Measurements from ENCODE around the gene FAM222B.
A peak's percentile ranks its signal among the peaks of the same experiment; 100 is the strongest.

DNA sequence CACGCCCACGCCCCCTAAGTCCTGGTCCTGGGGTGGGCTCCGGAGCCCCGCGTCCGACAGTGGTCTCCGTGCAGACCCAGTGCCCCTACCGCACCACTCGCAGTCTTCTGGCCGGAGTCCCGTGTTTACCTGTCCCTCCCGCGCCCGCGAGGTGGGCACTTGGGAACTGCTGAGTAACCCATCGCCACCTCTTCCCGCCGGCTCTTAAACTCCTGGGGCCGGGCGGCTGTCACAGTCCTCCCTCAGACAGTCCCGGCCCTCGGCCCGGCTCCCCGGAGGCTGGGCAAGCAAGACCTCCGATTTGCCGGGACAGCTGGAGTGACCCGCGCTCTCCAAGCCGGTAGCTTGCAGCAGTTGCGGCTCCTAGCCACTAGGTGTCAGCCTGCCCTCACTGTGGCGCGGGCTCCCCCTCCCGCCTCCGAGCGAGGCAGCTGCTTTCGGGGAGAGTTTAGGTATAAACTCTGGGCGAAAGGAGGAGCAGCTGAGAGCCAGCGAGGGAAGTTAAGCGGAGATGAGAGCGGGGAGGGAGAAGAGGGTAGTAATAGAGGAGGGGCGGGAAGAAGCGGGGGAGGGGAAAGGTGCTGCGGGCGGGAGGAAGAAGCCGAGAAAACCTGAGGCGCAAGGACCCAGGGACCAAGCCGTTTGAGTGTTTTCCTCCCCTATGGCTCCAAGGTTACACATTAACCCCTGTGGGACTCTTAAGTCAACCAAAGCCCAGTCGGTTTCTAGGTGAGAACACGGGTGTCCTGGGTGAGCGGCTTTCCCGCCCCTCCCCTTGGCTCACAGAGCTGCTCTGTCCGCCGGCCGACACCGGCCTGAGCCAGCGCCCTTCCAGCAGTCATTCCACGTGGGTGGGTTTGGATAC is 115.7 kb downstream of the FAM222B start:
- TF ChIP-seq, protein P1, sequence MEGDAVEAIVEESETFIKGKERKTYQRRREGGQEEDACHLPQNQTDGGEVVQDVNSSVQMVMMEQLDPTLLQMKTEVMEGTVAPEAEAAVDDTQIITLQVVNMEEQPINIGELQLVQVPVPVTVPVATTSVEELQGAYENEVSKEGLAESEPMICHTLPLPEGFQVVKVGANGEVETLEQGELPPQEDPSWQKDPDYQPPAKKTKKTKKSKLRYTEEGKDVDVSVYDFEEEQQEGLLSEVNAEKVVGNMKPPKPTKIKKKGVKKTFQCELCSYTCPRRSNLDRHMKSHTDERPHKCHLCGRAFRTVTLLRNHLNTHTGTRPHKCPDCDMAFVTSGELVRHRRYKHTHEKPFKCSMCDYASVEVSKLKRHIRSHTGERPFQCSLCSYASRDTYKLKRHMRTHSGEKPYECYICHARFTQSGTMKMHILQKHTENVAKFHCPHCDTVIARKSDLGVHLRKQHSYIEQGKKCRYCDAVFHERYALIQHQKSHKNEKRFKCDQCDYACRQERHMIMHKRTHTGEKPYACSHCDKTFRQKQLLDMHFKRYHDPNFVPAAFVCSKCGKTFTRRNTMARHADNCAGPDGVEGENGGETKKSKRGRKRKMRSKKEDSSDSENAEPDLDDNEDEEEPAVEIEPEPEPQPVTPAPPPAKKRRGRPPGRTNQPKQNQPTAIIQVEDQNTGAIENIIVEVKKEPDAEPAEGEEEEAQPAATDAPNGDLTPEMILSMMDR (conservative IDR thresholded peaks at IDR 0.05; ENCODE audit: low read length): peak; percentile 99
- TF ChIP-seq EZH2phosphoT487 (IDR thresholded peaks at IDR 0.05; ENCODE audit: borderline replicate concordance, low read depth, low read length): no peak
